HuH-7 (cell line): Measurements from ENCODE around the gene MRTFB.
"Not testable (repeated sequence)": the region's sequence is repeated elsewhere in the genome, so short reads cannot be mapped to it uniquely, and the experiment has no call there.

Source experiments
- DNase-seq: peaks from one replicate; pipeline ENCODE4 v3.0.0; 2011; ENCODE audit warnings: low spot score

The MRTFB gene

GRCh38 chr16:14104066-14104465, 32.9 kb downstream of the MRTFB start:
- no peak for DNase-seq

- DNase-seq: no peak
These were observed 34.7 kb downstream of the MRTFB start for GRCh38 chr16:14105760-14106375.

GRCh38 chr16:14106457-14106856, 35.3 kb downstream of the MRTFB start:
- DNase-seq: no peak

GRCh38 chr16:14106961-14107360, 35.8 kb downstream of the MRTFB start:
- DNase-seq: no peak

DNA sequence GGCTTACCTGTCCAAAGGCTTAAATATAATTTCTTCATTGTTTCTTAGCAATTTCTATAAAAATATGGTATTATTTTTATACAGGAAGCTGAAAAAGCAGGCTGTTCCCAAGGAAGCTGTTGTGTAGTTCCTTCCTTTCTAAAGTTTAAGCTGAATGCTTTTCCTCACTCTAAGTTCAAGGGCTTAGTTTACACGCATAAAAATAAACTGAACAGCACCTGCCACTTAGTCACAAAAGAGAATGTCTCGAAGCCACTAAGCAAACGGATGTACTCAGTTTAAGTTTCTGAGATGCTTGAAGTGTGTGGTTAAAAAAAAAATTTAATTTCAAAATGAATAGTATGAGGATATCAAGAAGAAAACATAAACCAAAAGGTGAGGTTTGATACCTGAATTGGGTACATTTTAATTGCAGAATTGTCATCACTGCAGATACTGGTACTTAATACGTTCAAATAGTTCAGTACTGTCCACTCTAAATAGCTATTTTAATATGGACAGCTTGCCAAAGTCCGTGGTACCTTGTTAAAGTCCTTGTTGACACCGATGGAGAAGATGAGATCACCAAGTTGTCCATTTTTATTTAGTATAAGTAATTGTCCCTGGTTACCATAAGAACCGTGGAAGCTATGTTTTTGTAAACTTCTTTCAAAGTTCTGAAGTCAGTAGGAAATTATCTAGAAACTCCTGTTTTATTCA, 38.1 kb downstream of the MRTFB start:
- DNase-seq: no peak

DNA sequence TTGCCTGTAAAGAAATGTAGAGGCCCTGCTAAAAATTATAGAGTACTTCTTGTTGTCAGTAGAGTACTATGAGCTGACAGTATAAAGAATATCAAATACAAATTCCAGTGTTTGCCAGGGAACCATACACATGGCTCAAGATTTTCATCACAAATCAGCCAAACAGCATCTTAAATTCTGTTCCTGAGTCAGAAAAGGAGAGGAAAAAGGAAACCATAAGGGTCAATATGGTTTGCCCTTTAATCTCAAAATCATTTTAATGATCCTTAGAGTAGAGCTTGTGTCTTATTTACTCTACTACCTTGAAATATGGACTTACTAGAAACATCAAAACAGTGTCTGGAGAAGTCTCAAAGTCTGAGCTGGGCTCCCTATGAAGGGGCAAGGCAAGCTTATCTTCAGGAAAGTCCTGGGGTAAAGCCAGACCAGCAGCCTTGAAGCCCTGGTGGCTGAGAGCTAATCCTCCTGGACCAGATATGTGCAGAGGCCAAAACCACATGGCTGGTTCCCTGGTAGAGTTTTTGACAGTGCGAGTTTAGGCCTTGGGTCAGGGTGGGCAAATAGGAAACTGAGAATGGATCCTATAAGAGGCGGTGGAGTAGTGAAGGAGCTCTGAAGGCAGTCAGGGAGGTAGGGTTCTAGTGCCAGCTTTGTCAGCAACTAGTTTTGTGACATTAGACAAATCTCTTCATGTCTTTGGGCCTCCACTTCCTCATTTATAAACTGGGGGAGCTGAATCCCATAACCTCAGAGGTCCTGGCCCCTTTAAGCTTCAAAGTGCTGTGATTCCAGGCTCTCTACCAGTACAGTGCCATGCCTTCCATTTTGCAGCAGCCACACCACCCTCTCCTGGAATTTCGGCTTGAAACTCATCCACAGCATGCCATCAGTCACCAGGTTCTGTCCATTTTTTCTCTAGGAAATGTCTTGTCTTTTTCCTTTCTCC, 38.9 kb downstream of the MRTFB start:
- DNase-seq: no peak

- DNase-seq: no peak
These were observed 39.7 kb downstream of the MRTFB start for GRCh38 chr16:14110728-14111251.

DNA sequence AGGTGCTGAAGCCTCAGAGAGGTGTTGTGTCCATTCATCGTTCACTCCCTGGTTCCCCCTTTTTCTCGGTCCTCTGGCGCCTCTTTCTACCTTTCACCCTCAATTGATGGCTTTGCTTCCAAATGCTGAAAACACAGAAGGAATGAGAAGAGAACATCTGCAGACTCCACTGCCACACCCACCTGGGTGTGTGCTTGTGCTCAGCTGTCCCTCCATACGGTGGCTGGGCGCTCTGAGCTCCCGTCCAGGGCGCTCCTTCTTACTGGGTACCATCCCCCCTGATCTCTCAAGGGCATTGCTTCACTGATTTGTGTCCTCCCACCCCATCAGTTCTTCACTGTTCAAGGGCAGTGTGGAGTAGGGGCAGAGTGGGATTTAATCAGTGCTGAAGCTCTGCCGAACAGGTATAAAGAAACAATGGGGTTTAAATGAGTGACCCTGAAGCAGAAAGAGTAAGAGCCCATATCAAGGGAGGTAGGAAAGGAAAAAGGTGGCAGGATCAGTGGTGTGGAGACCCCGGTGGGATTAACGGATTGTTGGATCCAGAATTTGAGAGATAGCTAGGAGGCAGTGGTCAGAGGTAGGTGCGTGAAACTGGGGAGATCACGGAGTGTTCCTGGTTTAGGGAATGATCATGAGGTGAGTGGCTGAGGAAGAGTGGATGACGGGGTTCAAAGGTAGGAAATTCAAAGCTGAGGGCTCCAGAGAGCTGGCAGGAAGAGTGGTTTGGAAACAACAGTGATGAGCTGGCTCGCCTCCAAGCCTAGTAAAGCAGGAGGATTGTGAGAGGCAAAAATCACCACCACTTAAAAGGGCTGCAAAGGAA, 40.8 kb downstream of the MRTFB start:
- no peak for DNase-seq

- DNase-seq: no peak
These were observed 41.4 kb downstream of the MRTFB start for GRCh38 chr16:14112539-14112856.

DNA sequence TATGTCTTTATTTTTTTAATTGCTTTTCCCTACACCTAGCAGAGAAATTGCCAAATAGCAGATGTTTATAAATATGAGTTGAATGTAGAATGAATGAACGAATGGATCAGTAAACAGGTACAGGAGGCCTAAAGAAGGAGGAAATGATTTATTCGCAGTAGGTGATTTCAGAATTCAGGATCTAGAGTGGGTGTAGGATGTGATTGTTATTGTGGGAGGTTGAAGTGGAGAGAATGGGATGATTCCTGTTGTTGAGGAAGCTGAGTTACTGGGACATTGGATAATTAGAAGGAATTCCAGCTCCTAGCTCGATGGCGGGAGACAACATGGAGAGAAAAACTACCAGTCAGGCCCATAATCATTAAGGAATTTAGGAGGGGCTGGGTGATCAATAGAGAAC, 42.2 kb downstream of the MRTFB start:
- no peak for DNase-seq

- DNase-seq: no peak
These were observed 45.9 kb downstream of the MRTFB start for GRCh38 chr16:14117051-14117450.

GRCh38 chr16:14119799-14120198, 48.7 kb downstream of the MRTFB start:
- DNase-seq: no peak

GRCh38 chr16:14120335-14120734, 49.2 kb downstream of the MRTFB start:
- DNase-seq: no peak

GRCh38 chr16:14121142-14121541, 50.0 kb downstream of the MRTFB start:
- DNase-seq: no peak

- no peak for DNase-seq
These were observed 50.8 kb downstream of the MRTFB start for GRCh38 chr16:14121872-14122271.

- not testable (repeated sequence) for DNase-seq
These were observed 51.3 kb downstream of the MRTFB start for GRCh38 chr16:14122430-14122829.

- no peak for DNase-seq
These were observed 54.0 kb downstream of the MRTFB start for GRCh38 chr16:14125000-14125681.

DNA sequence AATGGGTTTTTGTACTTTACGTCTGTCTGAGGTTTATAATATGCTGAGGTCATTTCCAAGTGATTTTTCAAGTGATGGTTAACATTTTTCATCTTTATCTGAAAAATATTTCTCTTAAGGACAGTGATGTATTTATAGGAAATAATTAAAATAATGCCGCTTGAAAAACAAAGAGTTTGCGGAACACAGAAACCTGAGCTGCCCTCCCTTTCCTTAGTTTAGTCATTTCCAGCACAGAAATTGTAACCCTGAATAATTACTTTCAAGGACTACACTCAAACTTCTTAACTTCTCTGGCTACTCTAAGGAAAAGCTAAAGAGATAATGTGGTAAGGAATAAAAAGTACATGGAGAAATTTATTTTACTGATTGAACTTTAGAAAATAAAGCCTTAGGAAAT, 54.6 kb downstream of the MRTFB start:
- no peak for DNase-seq

DNA sequence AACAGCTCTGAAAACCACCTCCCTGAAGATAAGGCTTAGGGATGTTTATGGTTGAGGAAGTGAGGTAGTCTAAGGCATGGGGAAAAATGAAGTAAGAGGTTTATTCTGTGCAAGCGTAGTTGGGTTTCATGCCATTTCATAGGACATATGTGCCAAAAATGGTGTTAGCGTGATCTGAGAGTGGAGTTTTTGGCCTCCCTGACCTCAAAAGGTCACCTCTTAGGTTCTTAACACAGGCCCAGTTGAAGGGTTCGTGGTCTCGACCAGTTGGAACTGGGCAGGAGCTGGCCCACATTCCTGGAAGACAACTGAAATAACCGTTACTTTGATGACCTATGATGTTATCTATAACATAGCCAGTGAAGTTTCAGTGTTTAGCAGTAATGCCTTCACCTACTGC, 57.0 kb downstream of the MRTFB start:
- DNase-seq: no peak

GRCh38 chr16:14129502-14129901, 58.4 kb downstream of the MRTFB start:
- no peak for DNase-seq
